GM23338 (cell line): Measurements from ENCODE around the gene ERC2. TPM values are rescaled to one million over a fixed set of nuclear protein-coding genes. Genes with fewer than 3 reads are reported as not detected.

ENCODE experiments used
- ATAC-seq: fragments of 200-7000 bp; cut with Tn5 transposase; 3 replicates; pipeline ENCODE4 v1.9.1; 2020
- DNase-seq: peaks from one replicate; pipeline ENCODE4 v3.0.0-alpha.2; 2015; ENCODE audit warnings: low spot score
- H2AFZ ChIP-seq: fragments of 200-600 bp; sonication (generic); 2 replicates; pipeline ENCODE4 v1.8.0; 2016; ENCODE audit warnings: antibody characterized with exemption, mild to moderate bottlenecking, moderate library complexity
- H3F3A ChIP-seq: fragments of 200-600 bp; sonication (generic); replicated peaks from 2 replicates; pipeline ENCODE4 v1.8.0; 2017; ENCODE audit warnings: antibody characterized with exemption, mixed run types, low read depth
- H3K27ac ChIP-seq: fragments of 200-600 bp; sonication (generic); 2 replicates; pipeline ENCODE4 v1.6.1; 2016; ENCODE audit warnings: low read depth
- H3K27me3 ChIP-seq: fragments of 200-600 bp; sonication (generic); 2 replicates; pipeline ENCODE4 v1.8.0; 2016; ENCODE audit warnings: mild to moderate bottlenecking, mixed run types, moderate library complexity; ENCODE audit not compliant: insufficient read depth
- H3K36me3 ChIP-seq: fragments of 200-600 bp; sonication (generic); 2 replicates; pipeline ENCODE4 v1.8.0; 2016; ENCODE audit warnings: mild to moderate bottlenecking; ENCODE audit not compliant: insufficient read depth
- H3K4me1 ChIP-seq: fragments of 200-600 bp; sonication (generic); 2 replicates; pipeline ENCODE4 v1.8.0; 2016; ENCODE audit warnings: mild to moderate bottlenecking, moderate library complexity; ENCODE audit not compliant: insufficient read depth
- H3K4me2 ChIP-seq: fragments of 200-600 bp; sonication (generic); 2 replicates; pipeline ENCODE4 v1.7.1; 2017; ENCODE audit warnings: mixed run types
- H3K4me3 ChIP-seq: fragments of 200-600 bp; sonication (generic); 2 replicates; pipeline ENCODE4 v1.6.1; 2016; ENCODE audit warnings: mixed run types
- H3K79me2 ChIP-seq: fragments of 200-600 bp; sonication (generic); replicated peaks from 2 replicates; pipeline ENCODE4 v1.8.0; 2017; ENCODE audit warnings: mild to moderate bottlenecking; ENCODE audit not compliant: insufficient read depth
- H3K9me2 ChIP-seq: fragments of 200-600 bp; sonication (generic); 2 replicates; pipeline ENCODE4 v1.8.0; 2017; ENCODE audit not compliant: insufficient read depth
- H4K20me1 ChIP-seq: fragments of 200-600 bp; sonication (generic); replicated peaks from 2 replicates; pipeline ENCODE4 v1.8.0; 2017; ENCODE audit warnings: mild to moderate bottlenecking; ENCODE audit not compliant: insufficient read depth
- H3K27ac Mint-ChIP-seq: 2 replicates; pipeline ENCODE4 v1.8.0; 2020; ENCODE audit warnings: inconsistent platforms, mild to moderate bottlenecking, moderate library complexity, mixed read lengths
- H3K27me3 Mint-ChIP-seq: 3 replicates; pipeline ENCODE4 v1.8.0; 2022; ENCODE audit warnings: low read depth, mild to moderate bottlenecking, moderate library complexity, mixed read lengths, inconsistent platforms; ENCODE audit not compliant: insufficient read depth, poor library complexity
- H3K36me3 Mint-ChIP-seq: 3 replicates; pipeline ENCODE4 v1.8.0; 2021; ENCODE audit warnings: low read depth, mild to moderate bottlenecking, inconsistent platforms, moderate library complexity, mixed read lengths
- H3K4me1 Mint-ChIP-seq: 3 replicates; pipeline ENCODE4 v1.8.0; 2020; ENCODE audit warnings: mild to moderate bottlenecking, inconsistent platforms, mixed read lengths
- H3K4me3 Mint-ChIP-seq: 3 replicates; pipeline ENCODE4 v1.8.0; 2021; ENCODE audit warnings: moderate library complexity, mild to moderate bottlenecking, inconsistent platforms, mixed read lengths
- H3K9me3 Mint-ChIP-seq: 3 replicates; pipeline ENCODE4 v1.8.0; 2020; ENCODE audit warnings: moderate library complexity, mild to moderate bottlenecking, inconsistent platforms, mixed read lengths
- EZH2 ChIP-seq: fragments of 200-600 bp; sonication (generic); IDR thresholded peaks from one replicate; pipeline ENCODE4 v1.8.0; 2017; ENCODE audit warnings: antibody characterized with exemption, mild to moderate bottlenecking, low read depth; ENCODE audit not compliant: unreplicated experiment
- EZH2phosphoT487 ChIP-seq: fragments of 200-600 bp; sonication (generic); IDR thresholded peaks from one replicate; pipeline ENCODE4 v1.8.1; 2018; ENCODE audit warnings: antibody characterized with exemption; ENCODE audit not compliant: unreplicated experiment
- polyA plus RNA-seq: library from polyadenylated mRNA; unstranded; fragments of >200 nt; fragmentation: Nextera tagmentation; extraction: Ambion mirVana; gene quantifications from 2 replicates; pipeline ENCODE4 v1.2.1, GENCODE V29; 2016
- total RNA-seq: library from RNA; depleted of rRNA; stranded (reverse); fragments of >200 nt; shearing (Covaris generic); gene quantifications from 2 replicates; pipeline ENCODE4 v1.2.3, GENCODE V29; 2014
- TF ChIP-seq, protein P1 (sequence below), 2 experiments: fragments of 200-600 bp in 1 of 2; sonication (generic) in 1 of 2; conservative IDR thresholded peaks; 2 replicates each; pipeline versions ENCODE4 v1.5.1 to v1.6.1; 2016 to 2017; ENCODE audit warnings: antibody characterized with exemption in 2 of 2, low read depth in 2 of 2, mild to moderate bottlenecking in 2 of 2, moderate library complexity in 1 of 2
- TF ChIP-seq, protein P2 (sequence below): fragments of 250-450 bp; sonication (Bioruptor Pico); IDR thresholded peaks from 2 replicates; pipeline ENCODE4 v1.5.0; 2020; ENCODE audit warnings: mild to moderate bottlenecking, moderate library complexity

Gene ERC2
- total and polyA plus RNA-seq, 2 experiments from 2014 or later, result 11.8 to 13.7 TPM

DNA sequence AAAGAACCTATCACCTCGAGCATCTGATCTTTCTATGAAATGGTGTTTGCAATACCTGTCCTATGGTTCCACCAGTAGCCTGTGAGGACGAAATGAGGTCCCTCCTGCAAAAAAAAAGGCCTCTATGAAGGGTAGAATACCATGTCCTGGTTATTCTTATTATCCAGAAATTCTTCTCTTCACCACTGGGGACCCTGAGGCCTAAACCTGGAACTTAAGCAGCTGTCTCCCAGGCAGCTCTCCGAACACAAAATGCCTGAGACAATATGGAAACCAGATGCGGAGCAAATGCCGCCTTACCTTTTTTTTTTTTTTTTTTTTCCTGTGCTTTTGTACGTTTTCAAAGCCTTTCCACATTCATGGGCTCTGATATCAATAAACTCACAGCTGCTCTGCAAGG, 919.1 kb downstream of the ERC2 start:
- no peak for DNase-seq
- peaks cover 16% of the 10 kb centered on the region for H3K4me1 ChIP-seq
- H3K79me2 ChIP-seq, result no peaks in the 10 kb centered on the region
- H3K4me2 ChIP-seq, result no peak overlapping the region
- peaks cover 7% of the 10 kb centered on the region; the same call in 2 of the 3 replicates for H3K9me3 Mint-ChIP-seq
- no peak overlapping the region for H3K4me3 ChIP-seq
- no peak overlapping the region for H2AFZ ChIP-seq
- H3K27me3 Mint-ChIP-seq, result peaks cover 12% of the 10 kb centered on the region
- TF ChIP-seq EZH2phosphoT487 (no peak), EZH2 (no peak)
- TF ChIP-seq, protein P1, sequence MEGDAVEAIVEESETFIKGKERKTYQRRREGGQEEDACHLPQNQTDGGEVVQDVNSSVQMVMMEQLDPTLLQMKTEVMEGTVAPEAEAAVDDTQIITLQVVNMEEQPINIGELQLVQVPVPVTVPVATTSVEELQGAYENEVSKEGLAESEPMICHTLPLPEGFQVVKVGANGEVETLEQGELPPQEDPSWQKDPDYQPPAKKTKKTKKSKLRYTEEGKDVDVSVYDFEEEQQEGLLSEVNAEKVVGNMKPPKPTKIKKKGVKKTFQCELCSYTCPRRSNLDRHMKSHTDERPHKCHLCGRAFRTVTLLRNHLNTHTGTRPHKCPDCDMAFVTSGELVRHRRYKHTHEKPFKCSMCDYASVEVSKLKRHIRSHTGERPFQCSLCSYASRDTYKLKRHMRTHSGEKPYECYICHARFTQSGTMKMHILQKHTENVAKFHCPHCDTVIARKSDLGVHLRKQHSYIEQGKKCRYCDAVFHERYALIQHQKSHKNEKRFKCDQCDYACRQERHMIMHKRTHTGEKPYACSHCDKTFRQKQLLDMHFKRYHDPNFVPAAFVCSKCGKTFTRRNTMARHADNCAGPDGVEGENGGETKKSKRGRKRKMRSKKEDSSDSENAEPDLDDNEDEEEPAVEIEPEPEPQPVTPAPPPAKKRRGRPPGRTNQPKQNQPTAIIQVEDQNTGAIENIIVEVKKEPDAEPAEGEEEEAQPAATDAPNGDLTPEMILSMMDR (conservative IDR thresholded peaks at IDR 0.05; ENCODE audit: low read depth in 2 of 2), result 0 out of 4 replicates have a peak, but pooled peaks of 1 of the 2 experiments have one; percentile 24
- TF ChIP-seq, protein P2, sequence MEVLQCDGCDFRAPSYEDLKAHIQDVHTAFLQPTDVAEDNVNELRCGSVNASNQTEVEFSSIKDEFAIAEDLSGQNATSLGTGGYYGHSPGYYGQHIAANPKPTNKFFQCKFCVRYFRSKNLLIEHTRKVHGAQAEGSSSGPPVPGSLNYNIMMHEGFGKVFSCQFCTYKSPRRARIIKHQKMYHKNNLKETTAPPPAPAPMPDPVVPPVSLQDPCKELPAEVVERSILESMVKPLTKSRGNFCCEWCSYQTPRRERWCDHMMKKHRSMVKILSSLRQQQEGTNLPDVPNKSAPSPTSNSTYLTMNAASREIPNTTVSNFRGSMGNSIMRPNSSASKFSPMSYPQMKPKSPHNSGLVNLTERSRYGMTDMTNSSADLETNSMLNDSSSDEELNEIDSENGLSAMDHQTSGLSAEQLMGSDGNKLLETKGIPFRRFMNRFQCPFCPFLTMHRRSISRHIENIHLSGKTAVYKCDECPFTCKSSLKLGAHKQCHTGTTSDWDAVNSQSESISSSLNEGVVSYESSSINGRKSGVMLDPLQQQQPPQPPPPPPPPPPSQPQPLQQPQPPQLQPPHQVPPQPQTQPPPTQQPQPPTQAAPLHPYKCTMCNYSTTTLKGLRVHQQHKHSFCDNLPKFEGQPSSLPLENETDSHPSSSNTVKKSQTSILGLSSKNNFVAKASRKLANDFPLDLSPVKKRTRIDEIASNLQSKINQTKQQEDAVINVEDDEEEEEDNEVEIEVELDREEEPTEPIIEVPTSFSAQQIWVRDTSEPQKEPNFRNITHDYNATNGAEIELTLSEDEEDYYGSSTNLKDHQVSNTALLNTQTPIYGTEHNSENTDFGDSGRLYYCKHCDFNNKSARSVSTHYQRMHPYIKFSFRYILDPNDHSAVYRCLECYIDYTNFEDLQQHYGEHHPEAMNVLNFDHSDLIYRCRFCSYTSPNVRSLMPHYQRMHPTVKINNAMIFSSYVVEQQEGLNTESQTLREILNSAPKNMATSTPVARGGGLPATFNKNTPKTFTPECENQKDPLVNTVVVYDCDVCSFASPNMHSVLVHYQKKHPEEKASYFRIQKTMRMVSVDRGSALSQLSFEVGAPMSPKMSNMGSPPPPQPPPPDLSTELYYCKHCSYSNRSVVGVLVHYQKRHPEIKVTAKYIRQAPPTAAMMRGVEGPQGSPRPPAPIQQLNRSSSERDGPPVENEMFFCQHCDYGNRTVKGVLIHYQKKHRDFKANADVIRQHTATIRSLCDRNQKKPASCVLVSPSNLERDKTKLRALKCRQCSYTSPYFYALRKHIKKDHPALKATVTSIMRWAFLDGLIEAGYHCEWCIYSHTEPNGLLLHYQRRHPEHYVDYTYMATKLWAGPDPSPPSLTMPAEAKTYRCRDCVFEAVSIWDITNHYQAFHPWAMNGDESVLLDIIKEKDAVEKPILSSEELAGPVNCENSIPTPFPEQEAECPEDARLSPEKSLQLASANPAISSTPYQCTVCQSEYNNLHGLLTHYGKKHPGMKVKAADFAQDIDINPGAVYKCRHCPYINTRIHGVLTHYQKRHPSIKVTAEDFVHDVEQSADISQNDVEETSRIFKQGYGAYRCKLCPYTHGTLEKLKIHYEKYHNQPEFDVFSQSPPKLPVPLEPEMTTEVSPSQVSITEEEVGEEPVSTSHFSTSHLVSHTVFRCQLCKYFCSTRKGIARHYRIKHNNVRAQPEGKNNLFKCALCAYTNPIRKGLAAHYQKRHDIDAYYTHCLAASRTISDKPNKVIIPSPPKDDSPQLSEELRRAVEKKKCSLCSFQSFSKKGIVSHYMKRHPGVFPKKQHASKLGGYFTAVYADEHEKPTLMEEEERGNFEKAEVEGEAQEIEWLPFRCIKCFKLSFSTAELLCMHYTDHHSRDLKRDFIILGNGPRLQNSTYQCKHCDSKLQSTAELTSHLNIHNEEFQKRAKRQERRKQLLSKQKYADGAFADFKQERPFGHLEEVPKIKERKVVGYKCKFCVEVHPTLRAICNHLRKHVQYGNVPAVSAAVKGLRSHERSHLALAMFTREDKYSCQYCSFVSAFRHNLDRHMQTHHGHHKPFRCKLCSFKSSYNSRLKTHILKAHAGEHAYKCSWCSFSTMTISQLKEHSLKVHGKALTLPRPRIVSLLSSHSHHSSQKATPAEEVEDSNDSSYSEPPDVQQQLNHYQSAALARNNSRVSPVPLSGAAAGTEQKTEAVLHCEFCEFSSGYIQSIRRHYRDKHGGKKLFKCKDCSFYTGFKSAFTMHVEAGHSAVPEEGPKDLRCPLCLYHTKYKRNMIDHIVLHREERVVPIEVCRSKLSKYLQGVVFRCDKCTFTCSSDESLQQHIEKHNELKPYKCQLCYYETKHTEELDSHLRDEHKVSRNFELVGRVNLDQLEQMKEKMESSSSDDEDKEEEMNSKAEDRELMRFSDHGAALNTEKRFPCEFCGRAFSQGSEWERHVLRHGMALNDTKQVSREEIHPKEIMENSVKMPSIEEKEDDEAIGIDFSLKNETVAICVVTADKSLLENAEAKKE, result no peak
- peaks cover 9% of the 10 kb centered on the region for H3K9me2 ChIP-seq
- 0 out of 2 replicates have a peak, but pooled peaks cover under 1% of the 10 kb centered on the region for H3F3A ChIP-seq
- H3K36me3 Mint-ChIP-seq, result peaks cover 11% of the 10 kb centered on the region
- no peaks in the 10 kb centered on the region for H3K27me3 ChIP-seq
- H4K20me1 ChIP-seq, result no peaks in the 10 kb centered on the region
- no peaks in the 10 kb centered on the region for H3K36me3 ChIP-seq
- peaks cover 27% of the 10 kb centered on the region for H3K4me1 Mint-ChIP-seq
- H3K27ac ChIP-seq, result no peak overlapping the region
- peak; percentile 42 for ATAC-seq
- no peak overlapping the region for H3K27ac Mint-ChIP-seq
- H3K4me3 Mint-ChIP-seq, result no peak overlapping the region
